Measurements from ENCODE around the gene MYL6B.

DNA sequence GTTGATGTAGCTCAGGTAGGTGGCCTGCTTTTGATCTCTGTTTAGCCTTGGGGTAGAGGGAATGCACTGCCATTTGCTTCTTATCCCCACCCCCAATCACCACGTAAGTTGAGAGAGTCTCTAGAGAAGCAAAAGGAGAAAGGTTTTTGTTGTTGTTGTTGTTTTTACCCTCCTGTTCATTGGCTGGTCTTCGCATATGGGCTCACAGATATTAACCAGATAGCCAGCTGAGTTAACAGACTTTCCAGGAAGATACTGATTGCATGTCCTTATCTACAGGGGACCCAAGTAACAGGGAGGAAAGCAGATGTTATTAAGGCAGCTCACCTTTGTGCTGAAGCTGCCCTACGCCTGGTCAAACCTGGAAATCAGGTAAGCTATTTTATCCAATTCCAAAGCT lies 45.1 kb upstream of the MYL6B start:
- TF ChIP-seq EZH2 (IDR thresholded peaks at IDR 0.05) (no peak), POLR2AphosphoS5 (IDR thresholded peaks at IDR 0.05; ENCODE audit: borderline replicate concordance, low read depth, low read length) (no peak), FOXP2 (optimal IDR thresholded peaks at IDR 0.05; ENCODE audit: control extremely low read depth, extremely low read length, insufficient read depth) (no peak)
